ENCODE data around the gene SSBP3.
"Not testable (repeated sequence)": the region's sequence is repeated elsewhere in the genome, so short reads cannot be mapped to it uniquely, and the experiment has no call there.

Gene SSBP3

GRCh38 chr1:54391450-54392209, 14.6 kb downstream of the SSBP3 start:
- DNase-seq: no peak

- DNase-seq: no peak
Observed at GRCh38 chr1:54390655-54391054, 15.5 kb downstream of the SSBP3 start.

GRCh38 chr1:54389608-54390007, 16.6 kb downstream of the SSBP3 start:
- DNase-seq: not testable (repeated sequence)

GRCh38 chr1:54387419-54387818, 18.8 kb downstream of the SSBP3 start:
- no peak for DNase-seq

GRCh38 chr1:54385727-54386022, 20.5 kb downstream of the SSBP3 start:
- DNase-seq: no peak

GRCh38 chr1:54384918-54385726, 21.1 kb downstream of the SSBP3 start:
- DNase-seq: no peak

GRCh38 chr1:54384471-54384870, 21.7 kb downstream of the SSBP3 start:
- DNase-seq: no peak

- DNase-seq: no peak
Observed at GRCh38 chr1:54381524-54381923, 24.7 kb downstream of the SSBP3 start.

GRCh38 chr1:54380290-54380882, 25.8 kb downstream of the SSBP3 start:
- DNase-seq: no peak

GRCh38 chr1:54379555-54380289, 26.5 kb downstream of the SSBP3 start:
- DNase-seq: no peak

- DNase-seq: no peak
Observed at GRCh38 chr1:54378874-54379554, 27.2 kb downstream of the SSBP3 start.

GRCh38 chr1:54378157-54378873, 27.9 kb downstream of the SSBP3 start:
- DNase-seq: no peak

GRCh38 chr1:54377040-54377691, 29.0 kb downstream of the SSBP3 start:
- DNase-seq: no peak

GRCh38 chr1:54376430-54377039, 29.7 kb downstream of the SSBP3 start:
- no peak for DNase-seq

GRCh38 chr1:54375712-54376429, 30.3 kb downstream of the SSBP3 start:
- DNase-seq: no peak

- no peak for DNase-seq
Observed at GRCh38 chr1:54375298-54375697, 30.9 kb downstream of the SSBP3 start.

GRCh38 chr1:54374766-54375165, 31.4 kb downstream of the SSBP3 start:
- DNase-seq: no peak

- no peak for DNase-seq
Observed at GRCh38 chr1:54372978-54373377, 33.2 kb downstream of the SSBP3 start.

- DNase-seq: no peak
Observed at GRCh38 chr1:54371942-54372275, 34.3 kb downstream of the SSBP3 start.

All from GOT3 (cell line).